GM12878 (cell line): Measurements from ENCODE around the gene PASK. TPM values are rescaled to one million over a fixed set of nuclear protein-coding genes. Genes with fewer than 3 reads are reported as not detected.

Source experiments
- ATAC-seq: fragments of 200-7000 bp; cut with Tn5 transposase; 3 replicates; pipeline ENCODE4 v1.9.1; 2020; ENCODE audit warnings: mild to moderate bottlenecking, moderate library complexity
- BruUV-seq: library from RNA; stranded (reverse); fragments of 400-500 nt; replicated peaks from 2 replicates; lab custom pipeline; 2021; lab: Mats Ljungman, UMichigan
- CTCF ChIA-PET: fragments of 300-600 bp; sonication (Branson Sonifier 250); formaldehyde crosslinking; extraction: SDS; loops from one replicate; lab custom pipeline; 2021; ENCODE audit warnings: inconsistent platforms; lab: Yijun Ruan, JAX
- POLR2A ChIA-PET: fragments of 350-600 bp; formaldehyde crosslinking; extraction: SDS; loops from one replicate; lab custom pipeline; 2021; ENCODE audit warnings: inconsistent platforms; lab: Charles Lee
- RAD21 ChIA-PET: fragments of 300-600 bp; sonication (Branson Sonifier 250); formaldehyde crosslinking; loops from one replicate; lab custom pipeline; 2023; ENCODE audit warnings: antibody characterized with exemption; ENCODE audit not compliant: unreplicated experiment; lab: Charles Lee
- SMC1A ChIA-PET: fragments of 300-600 bp; sonication (Branson Sonifier 250); formaldehyde crosslinking; loops from one replicate; lab custom pipeline; 2023; ENCODE audit not compliant: unreplicated experiment, uncharacterized antibody; lab: Charles Lee
- DNase-seq: peaks from one replicate; pipeline ENCODE4 v3.0.0-alpha.2; 2011; ENCODE audit warnings: low read depth, low spot score
- FAIRE-seq: peaks from 3 replicates; lab custom pipeline; 2011; peaks lifted over from hg19 to GRCh38; lab: Jason Lieb, UNC
- H2AFZ ChIP-seq: 2 replicates; pipeline ENCODE4 v1.6.0; 2011; ENCODE audit warnings: low read depth, low read length, control low read depth; ENCODE audit not compliant: control insufficient read depth
- H3K27ac ChIP-seq: 2 replicates; pipeline ENCODE4 v1.5.1; 2011; ENCODE audit warnings: control low read depth; ENCODE audit not compliant: control insufficient read depth, insufficient read depth
- H3K27me3 ChIP-seq, 2 experiments: replicated peaks in 1 of 2; 2 replicates each; pipeline versions ENCODE4 v1.6.0 to v1.6.1; 2011; ENCODE audit warnings: low read length in 1 of 2; ENCODE audit not compliant: control insufficient read depth in 2 of 2, insufficient read depth in 2 of 2
- H3K36me3 ChIP-seq, 2 experiments: 2 replicates each; pipeline ENCODE4 v1.5.1; 2011; ENCODE audit warnings: low read length in 1 of 2; ENCODE audit not compliant: control insufficient read depth in 2 of 2, insufficient read depth in 2 of 2
- H3K4me1 ChIP-seq: 2 replicates; pipeline ENCODE4 v1.6.1; 2011; ENCODE audit warnings: mild to moderate bottlenecking, low read length, moderate library complexity, mixed read lengths; ENCODE audit not compliant: control insufficient read depth, insufficient read depth
- H3K4me2 ChIP-seq: 2 replicates; pipeline ENCODE4 v1.6.0; 2011; ENCODE audit warnings: control low read depth; ENCODE audit not compliant: control insufficient read depth, insufficient read depth
- H3K4me3 ChIP-seq: fragments of 200-600 bp; sonication (generic); 2 replicates; pipeline ENCODE4 v1.5.1; 2016
- H3K79me2 ChIP-seq: 2 replicates; pipeline ENCODE4 v1.6.0; 2011; ENCODE audit warnings: low read length; ENCODE audit not compliant: control insufficient read depth, insufficient read depth
- H3K9ac ChIP-seq: 2 replicates; pipeline ENCODE4 v1.8.0; 2011; ENCODE audit warnings: low read length, control low read depth, mixed read lengths; ENCODE audit not compliant: control insufficient read depth, insufficient read depth
- H3K9me3 ChIP-seq: replicated peaks from 3 replicates; pipeline ENCODE4 v1.5.1; 2011; ENCODE audit warnings: mild to moderate bottlenecking, low read length; ENCODE audit not compliant: control insufficient read depth, insufficient read depth
- H4K20me1 ChIP-seq: 2 replicates; pipeline ENCODE4 v1.6.0; 2011; ENCODE audit not compliant: control insufficient read depth, insufficient read depth
- BRCA1 ChIP-seq: IDR thresholded peaks from 2 replicates; pipeline ENCODE4 v1.6.1; 2011; ENCODE audit warnings: low read depth, low read length, improper control_type of control experiment
- CHD2 ChIP-seq: IDR thresholded peaks from 2 replicates; pipeline ENCODE4 v1.6.1; 2011; ENCODE audit warnings: low read depth, low read length, improper control_type of control experiment, borderline replicate concordance
- EED ChIP-seq: sonication (generic); IDR thresholded peaks from 2 replicates; pipeline ENCODE4 v1.6.1; 2016; ENCODE audit warnings: antibody characterized with exemption, low read depth
- EP300 ChIP-seq, 2 experiments: fragments of 150-350 bp in 1 of 2; IDR thresholded peaks; 2 replicates each; pipeline ENCODE4 v1.6.1; 2011 to 2012; ENCODE audit warnings: low read depth in 2 of 2, low read length in 2 of 2, borderline replicate concordance in 1 of 2, improper control_type of control experiment in 1 of 2, inconsistent platforms in 1 of 2; ENCODE audit not compliant: control insufficient read depth in 1 of 2
- MEF2B ChIP-seq: fragments of 450-650 bp; IDR thresholded peaks from 2 replicates; pipeline ENCODE4 v1.6.1; 2018; ENCODE audit warnings: mild to moderate bottlenecking, moderate library complexity; ENCODE audit not compliant: partially characterized antibody, poor library complexity, severe bottlenecking
- MTA2 ChIP-seq: fragments of 450-650 bp; IDR thresholded peaks from 2 replicates; pipeline ENCODE4 v1.6.1; 2016; ENCODE audit warnings: low read depth, mild to moderate bottlenecking, moderate library complexity
- MTA3 ChIP-seq: IDR thresholded peaks from 2 replicates; pipeline ENCODE4 v1.6.1; 2012; ENCODE audit warnings: low read length, inconsistent platforms, borderline replicate concordance
- MXI1 ChIP-seq: fragments of 150-350 bp; IDR thresholded peaks from 2 replicates; pipeline ENCODE4 v1.6.1; 2011; ENCODE audit warnings: low read depth, mild to moderate bottlenecking, inconsistent platforms, low read length, improper control_type of control experiment
- PAX5 ChIP-seq: IDR thresholded peaks from 2 replicates; pipeline ENCODE4 v1.6.1; 2011; ENCODE audit warnings: low read depth, low read length, borderline replicate concordance
- POLR2A ChIP-seq: IDR thresholded peaks from 2 replicates; pipeline ENCODE4 v1.6.1; 2011; ENCODE audit warnings: low read depth, mild to moderate bottlenecking, low read length
- POLR2AphosphoS2 ChIP-seq: IDR thresholded peaks from 2 replicates; pipeline ENCODE4 v1.6.1; 2011; ENCODE audit warnings: low read depth, mild to moderate bottlenecking, low read length, improper control_type of control experiment, moderate library complexity
- SP1 ChIP-seq: IDR thresholded peaks from one replicate; pipeline ENCODE4 v1.6.1; 2011; ENCODE audit warnings: low read depth, low read length
- SREBF1 ChIP-seq: IDR thresholded peaks from 2 replicates; pipeline ENCODE4 v1.6.1; 2012; ENCODE audit warnings: mild to moderate bottlenecking, low read length
- STAT1 ChIP-seq: fragments of 450-650 bp; conservative IDR thresholded peaks from 2 replicates; pipeline ENCODE4 v1.6.1; 2014; ENCODE audit warnings: antibody characterized with exemption, mild to moderate bottlenecking
- WRNIP1 ChIP-seq: IDR thresholded peaks from 2 replicates; pipeline ENCODE4 v1.6.1; 2011; ENCODE audit warnings: low read depth, low read length, improper control_type of control experiment, borderline replicate concordance
- WGBS: methylation state at CpG from one replicate; pipeline ENCODE4 v1.1.6; 2016; ENCODE audit warnings: low lambda C conversion rate; ENCODE audit not compliant: insufficient replicate concordance, insufficient coverage; ENCODE audit errors: missing lambda C conversion rate; 5-methylcytosine and 5-hydroxymethylcytosine counted together
- in situ Hi-C: fragments of 300-500 bp; cut with MboI; formaldehyde crosslinking; loops from 9 replicates; pipeline ENCODE4 v1.14.3; 2018; ENCODE audit warnings: mixed read lengths
- intact Hi-C: fragments of 100-400 bp; cut with micrococcal nuclease; formaldehyde crosslinking; loops from one replicate; pipeline ENCODE4 v1.14.2; 2022; ENCODE audit not compliant: unreplicated experiment
- polyA plus RNA-seq, 11 experiments: library from polyadenylated mRNA; depleted of rRNA in 4 of 11; unstranded in 6 of 11; stranded (reverse) in 5 of 11; fragments of >200 nt; fragmentation: Nextera tagmentation in 4 of 11; fragmentation: Illumina TruSeq in 1 of 11; extraction: Ambion mirVana in 4 of 11; extraction: Trizol in 1 of 11; gene quantifications; 1 replicate in 1 of 11; 2 replicates in 10 of 11; pipeline versions ENCODE4 v1.2.1 to v1.2.3, GENCODE V29; 2011 to 2016; ENCODE audit warnings: inconsistent platforms in 2 of 11, missing spikeins in 2 of 11, low read depth in 1 of 11
- total RNA-seq, 4 experiments: library from RNA; depleted of rRNA in 3 of 4; stranded (reverse); fragments of >200 nt in 3 of 4; fragmentation: Illumina TruSeq in 1 of 4; extraction: Trizol in 1 of 4; gene quantifications; 2 replicates each; pipeline versions ENCODE4 v1.2.1 to v1.2.3, GENCODE V29; 2013 to 2021
- TF ChIP-seq, protein P1 (sequence below): fragments of 450-650 bp; IDR thresholded peaks from 2 replicates; pipeline ENCODE4 v1.6.1; 2014; ENCODE audit warnings: mild to moderate bottlenecking
- TF ChIP-seq, protein P2 (sequence below): fragments of 450-650 bp; IDR thresholded peaks from 2 replicates; pipeline ENCODE4 v1.6.1; 2017; ENCODE audit warnings: mild to moderate bottlenecking
- TF ChIP-seq, protein P3 (sequence below): fragments of 450-650 bp; IDR thresholded peaks from 2 replicates; pipeline ENCODE4 v1.6.1; 2017; ENCODE audit warnings: mild to moderate bottlenecking, moderate library complexity

The PASK gene
- total and polyA plus RNA-seq, 10 of the 15 experiments (the other 5 are each of a cell fraction or from before 2014, with no cell fraction given) = 9.6 to 62.2 (median 28.5) TPM

DNA sequence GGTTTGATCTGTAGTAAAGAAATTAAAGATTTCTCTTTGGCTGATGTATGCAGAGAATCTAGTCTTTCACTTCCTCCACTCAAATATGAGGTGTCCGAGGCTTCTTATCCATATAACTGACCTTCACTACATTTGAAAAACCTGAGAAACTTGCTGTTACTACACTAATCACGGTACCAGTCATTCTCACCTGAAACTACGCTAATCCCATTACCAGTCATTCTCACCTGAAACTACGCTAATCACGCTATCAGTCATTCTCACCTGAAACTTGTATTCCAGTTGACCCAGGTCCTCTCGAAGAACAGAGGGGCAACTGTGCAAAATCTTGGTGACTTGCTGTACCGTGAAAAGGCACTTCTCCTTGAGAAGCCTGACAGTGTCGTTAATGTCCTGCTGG is 52.3 kb downstream of the PASK start:
- WGBS = under 1% methylated on average over 8 of the region's 8 CpGs
- peak; percentile 58 for ATAC-seq
- Histone ChIP-seq H3K79me2 (peaks cover 74% of the 10 kb centered on the region), H3K4me3 (peak overlapping the region; percentile 61; the same call in 1 of the 2 replicates), H3K4me2 (peak overlapping the region; percentile 44), H3K9ac (peak overlapping the region; percentile 76), H2AFZ (no peak overlapping the region), H3K36me3 (peaks cover 20 to 37% of the 10 kb centered on the region in 2 experiments), H3K9me3 (no peaks in the 10 kb centered on the region), H4K20me1 (no peaks in the 10 kb centered on the region), H3K27ac (peak overlapping the region; percentile 90), H3K27me3 (no peaks in the 10 kb centered on the region), H3K4me1 (peaks cover 38% of the 10 kb centered on the region)
- RAD21 ChIA-PET = interaction anchor here (1.3 to 1.6 kb wide), 2 partner anchors 52 to 261 kb away, joined by 3 to 8 read pairs; partner anchors contain the start of gene PASK
- peak; percentile 81 for FAIRE-seq
- BruUV-seq = no TSS peak
- CTCF ChIA-PET = interaction anchor here (1.5 kb wide), 3 partner anchors 13 to 52 kb away, joined by 3 to 7 read pairs (median 5); partner anchors contain the start of gene PASK
- intact Hi-C loops = loop anchor here (1.0 kb wide), 1 partner anchor 9 kb away; no protein-coding TSS in a partner anchor
- peak; percentile 86 for DNase-seq
- in situ Hi-C loops = no loop called here
- POLR2A ChIA-PET = interaction anchor here (1.0 to 1.7 kb wide), 3 partner anchors 15 to 218 kb away, joined by 3 to 7 read pairs (median 3); no protein-coding TSS in a partner anchor
- SMC1A ChIA-PET = interaction anchor here (0.6 to 3.1 kb wide), 8 partner anchors 9 to 261 kb away, joined by 3 to 13 read pairs (median 3); no protein-coding TSS in a partner anchor
- TF ChIP-seq BRCA1 (no peak), EED (peak; percentile 93), POLR2A (0 out of 2 replicates have a peak, but pooled peaks have one; percentile 34), CHD2 (0 out of 2 replicates have a peak, but pooled peaks have one; percentile 21), SREBF1 (no peak), PAX5 (peak; percentile 94), MTA3 (peak; percentile 56; the same call in 1 of the 2 replicates), WRNIP1 (no peak), STAT1 (no peak), POLR2AphosphoS2 (no peak), EP300 (IDR thresholded peaks at IDR 0.05; ENCODE audit: borderline replicate concordance in 1 of 2, control insufficient read depth in 1 of 2, low read depth in 2 of 2, low read length in 2 of 2) (peak; percentile 95 to 99), MEF2B (peak; percentile 64), SP1 (peak; percentile 76), MTA2 (peak; percentile 95), MXI1 (0 out of 2 replicates have a peak, but pooled peaks have one; percentile 19)
- TF ChIP-seq, protein P1, sequence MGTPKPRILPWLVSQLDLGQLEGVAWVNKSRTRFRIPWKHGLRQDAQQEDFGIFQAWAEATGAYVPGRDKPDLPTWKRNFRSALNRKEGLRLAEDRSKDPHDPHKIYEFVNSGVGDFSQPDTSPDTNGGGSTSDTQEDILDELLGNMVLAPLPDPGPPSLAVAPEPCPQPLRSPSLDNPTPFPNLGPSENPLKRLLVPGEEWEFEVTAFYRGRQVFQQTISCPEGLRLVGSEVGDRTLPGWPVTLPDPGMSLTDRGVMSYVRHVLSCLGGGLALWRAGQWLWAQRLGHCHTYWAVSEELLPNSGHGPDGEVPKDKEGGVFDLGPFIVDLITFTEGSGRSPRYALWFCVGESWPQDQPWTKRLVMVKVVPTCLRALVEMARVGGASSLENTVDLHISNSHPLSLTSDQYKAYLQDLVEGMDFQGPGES = no peak
- TF ChIP-seq, protein P2, sequence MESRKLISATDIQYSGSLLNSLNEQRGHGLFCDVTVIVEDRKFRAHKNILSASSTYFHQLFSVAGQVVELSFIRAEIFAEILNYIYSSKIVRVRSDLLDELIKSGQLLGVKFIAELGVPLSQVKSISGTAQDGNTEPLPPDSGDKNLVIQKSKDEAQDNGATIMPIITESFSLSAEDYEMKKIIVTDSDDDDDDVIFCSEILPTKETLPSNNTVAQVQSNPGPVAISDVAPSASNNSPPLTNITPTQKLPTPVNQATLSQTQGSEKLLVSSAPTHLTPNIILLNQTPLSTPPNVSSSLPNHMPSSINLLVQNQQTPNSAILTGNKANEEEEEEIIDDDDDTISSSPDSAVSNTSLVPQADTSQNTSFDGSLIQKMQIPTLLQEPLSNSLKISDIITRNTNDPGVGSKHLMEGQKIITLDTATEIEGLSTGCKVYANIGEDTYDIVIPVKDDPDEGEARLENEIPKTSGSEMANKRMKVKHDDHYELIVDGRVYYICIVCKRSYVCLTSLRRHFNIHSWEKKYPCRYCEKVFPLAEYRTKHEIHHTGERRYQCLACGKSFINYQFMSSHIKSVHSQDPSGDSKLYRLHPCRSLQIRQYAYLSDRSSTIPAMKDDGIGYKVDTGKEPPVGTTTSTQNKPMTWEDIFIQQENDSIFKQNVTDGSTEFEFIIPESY = no peak
- TF ChIP-seq, protein P3, sequence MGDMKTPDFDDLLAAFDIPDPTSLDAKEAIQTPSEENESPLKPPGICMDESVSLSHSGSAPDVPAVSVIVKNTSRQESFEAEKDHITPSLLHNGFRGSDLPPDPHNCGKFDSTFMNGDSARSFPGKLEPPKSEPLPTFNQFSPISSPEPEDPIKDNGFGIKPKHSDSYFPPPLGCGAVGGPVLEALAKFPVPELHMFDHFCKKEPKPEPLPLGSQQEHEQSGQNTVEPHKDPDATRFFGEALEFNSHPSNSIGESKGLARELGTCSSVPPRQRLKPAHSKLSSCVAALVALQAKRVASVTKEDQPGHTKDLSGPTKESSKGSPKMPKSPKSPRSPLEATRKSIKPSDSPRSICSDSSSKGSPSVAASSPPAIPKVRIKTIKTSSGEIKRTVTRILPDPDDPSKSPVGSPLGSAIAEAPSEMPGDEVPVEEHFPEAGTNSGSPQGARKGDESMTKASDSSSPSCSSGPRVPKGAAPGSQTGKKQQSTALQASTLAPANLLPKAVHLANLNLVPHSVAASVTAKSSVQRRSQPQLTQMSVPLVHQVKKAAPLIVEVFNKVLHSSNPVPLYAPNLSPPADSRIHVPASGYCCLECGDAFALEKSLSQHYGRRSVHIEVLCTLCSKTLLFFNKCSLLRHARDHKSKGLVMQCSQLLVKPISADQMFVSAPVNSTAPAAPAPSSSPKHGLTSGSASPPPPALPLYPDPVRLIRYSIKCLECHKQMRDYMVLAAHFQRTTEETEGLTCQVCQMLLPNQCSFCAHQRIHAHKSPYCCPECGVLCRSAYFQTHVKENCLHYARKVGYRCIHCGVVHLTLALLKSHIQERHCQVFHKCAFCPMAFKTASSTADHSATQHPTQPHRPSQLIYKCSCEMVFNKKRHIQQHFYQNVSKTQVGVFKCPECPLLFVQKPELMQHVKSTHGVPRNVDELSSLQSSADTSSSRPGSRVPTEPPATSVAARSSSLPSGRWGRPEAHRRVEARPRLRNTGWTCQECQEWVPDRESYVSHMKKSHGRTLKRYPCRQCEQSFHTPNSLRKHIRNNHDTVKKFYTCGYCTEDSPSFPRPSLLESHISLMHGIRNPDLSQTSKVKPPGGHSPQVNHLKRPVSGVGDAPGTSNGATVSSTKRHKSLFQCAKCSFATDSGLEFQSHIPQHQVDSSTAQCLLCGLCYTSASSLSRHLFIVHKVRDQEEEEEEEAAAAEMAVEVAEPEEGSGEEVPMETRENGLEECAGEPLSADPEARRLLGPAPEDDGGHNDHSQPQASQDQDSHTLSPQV = no peak
